Right lobe of liver (tissue), 4 donors: ENCODE measurements around the gene MYO1H.

ENCODE experiments used
- CTCF ChIP-seq, 4 donors: fragments of 200-600 bp in 3 of 4; fragments of 450-650 bp in 1 of 4; IDR thresholded peaks; one replicate each; pipeline versions ENCODE4 v1.5.1 to v1.8.0; 2016 to 2022; ENCODE audit warnings: antibody characterized with exemption in 4 of 4, mild to moderate bottlenecking in 2 of 4
- POLR2A ChIP-seq: fragments of 450-650 bp; IDR thresholded peaks from one replicate; pipeline ENCODE4 v1.6.1; 2017; ENCODE audit warnings: antibody characterized with exemption, mild to moderate bottlenecking
- donor health status: DM: no; HTN: no; CAD: no.
- donor health status: DM: no; HTN: no; CAD: no.
- donor health status: DM: no; HTN: yes; CAD: no.

GRCh38 chr12:109421355-109422087 is 73.8 kb downstream of the MYO1H start:
- TF ChIP-seq POLR2A (no peak), CTCF (IDR thresholded peaks at IDR 0.05) (no peak)
